Measurements from ENCODE around the gene SH2D7. TPM values are rescaled to one million over a fixed set of nuclear protein-coding genes. Genes with fewer than 3 reads are reported as not detected.

SH2D7 gene
- total RNA-seq, 1 donor from 2014 or later, result not detected

GRCh38 chr15:78065284-78065872 is 27.0 kb upstream of the SH2D7 start:
- peaks cover 8% of the 10 kb centered on the region for H3K4me1 Mint-ChIP-seq (ENCODE audit: low read depth)
- TF ChIP-seq CTCF (IDR thresholded peaks at IDR 0.05), result no peak
- H3K9me3 Mint-ChIP-seq (ENCODE audit: low read depth), result no peaks in the 10 kb centered on the region
- H3K27ac Mint-ChIP-seq (ENCODE audit: unreplicated experiment), result no peak overlapping the region
- DNase-seq (ENCODE audit: low spot score), result no peak
- H3K4me3 Mint-ChIP-seq (ENCODE audit: unreplicated experiment), result no peak overlapping the region
- H3K36me3 Mint-ChIP-seq (ENCODE audit: low read depth), result no peaks in the 10 kb centered on the region
- no peaks in the 10 kb centered on the region for H3K27me3 Mint-ChIP-seq (ENCODE audit: low read depth)

- Mint-ChIP-seq H3K4me1 (ENCODE audit: low read depth) (peaks cover 11% of the 10 kb centered on the region), H3K27me3 (ENCODE audit: low read depth) (no peaks in the 10 kb centered on the region), H3K4me3 (ENCODE audit: unreplicated experiment) (no peak overlapping the region), H3K36me3 (ENCODE audit: low read depth) (no peaks in the 10 kb centered on the region), H3K9me3 (ENCODE audit: low read depth) (no peaks in the 10 kb centered on the region), H3K27ac (ENCODE audit: unreplicated experiment) (peak overlapping the region; percentile 77)
- TF ChIP-seq CTCF (IDR thresholded peaks at IDR 0.05), result no peak
- DNase-seq (ENCODE audit: low spot score), result no peak
Observed at GRCh38 chr15:78065973-78066946, 26.1 kb upstream of the SH2D7 start.

GRCh38 chr15:78067328-78068228 is 24.8 kb upstream of the SH2D7 start:
- Mint-ChIP-seq H3K4me1 (ENCODE audit: low read depth) (peaks cover 16% of the 10 kb centered on the region), H3K36me3 (ENCODE audit: low read depth) (no peaks in the 10 kb centered on the region), H3K9me3 (ENCODE audit: low read depth) (no peaks in the 10 kb centered on the region), H3K4me3 (ENCODE audit: unreplicated experiment) (peak overlapping the region; percentile 5), H3K27ac (ENCODE audit: unreplicated experiment) (peak overlapping the region; percentile 77), H3K27me3 (ENCODE audit: low read depth) (no peaks in the 10 kb centered on the region)
- TF ChIP-seq CTCF (IDR thresholded peaks at IDR 0.05), result no peak
- DNase-seq (ENCODE audit: low spot score), result no peak

GRCh38 chr15:78069052-78069414 is 23.3 kb upstream of the SH2D7 start:
- Mint-ChIP-seq H3K4me1 (ENCODE audit: low read depth) (peaks cover 29% of the 10 kb centered on the region), H3K36me3 (ENCODE audit: low read depth) (no peaks in the 10 kb centered on the region), H3K4me3 (ENCODE audit: unreplicated experiment) (no peak overlapping the region), H3K27ac (ENCODE audit: unreplicated experiment) (peak overlapping the region; percentile 77), H3K9me3 (ENCODE audit: low read depth) (no peaks in the 10 kb centered on the region), H3K27me3 (ENCODE audit: low read depth) (no peaks in the 10 kb centered on the region)
- no peak for DNase-seq (ENCODE audit: low spot score)
- TF ChIP-seq CTCF (IDR thresholded peaks at IDR 0.05), result no peak
